Neural cell (in vitro differentiated cells): Measurements from ENCODE around the gene LETMD1. TPM values are rescaled to one million over a fixed set of nuclear protein-coding genes. Genes with fewer than 3 reads are reported as not detected.

ENCODE experiments used
- H2AFZ ChIP-seq: fragments of 200-600, 300-800 bp; sonication (generic), shearing (Covaris generic); 2 replicates; pipeline ENCODE4 v1.6.0; 2014; ENCODE audit warnings: low read depth, mild to moderate bottlenecking, antibody characterized with exemption, low read length, moderate library complexity
- H3F3A ChIP-seq: fragments of 200-600 bp; shearing (Covaris generic); 2 replicates; pipeline ENCODE4 v1.6.1; 2016; ENCODE audit warnings: mild to moderate bottlenecking, moderate library complexity, mixed read lengths, antibody characterized with exemption, low read length; ENCODE audit not compliant: insufficient read depth, poor library complexity, severe bottlenecking
- H3K27ac ChIP-seq: fragments of 200-600, 300-800 bp; sonication (generic), shearing (Covaris generic); 2 replicates; pipeline ENCODE4 v1.5.1; 2014; ENCODE audit warnings: mild to moderate bottlenecking, low read length, moderate library complexity
- H3K27me3 ChIP-seq: fragments of 300-800, 200-600 bp; sonication (generic), shearing (Covaris generic); 2 replicates; pipeline ENCODE4 v1.6.0; 2014; ENCODE audit warnings: mild to moderate bottlenecking, low read depth, low read length, moderate library complexity; ENCODE audit not compliant: insufficient read depth
- H3K36me3 ChIP-seq: fragments of 300-800, 200-600 bp; sonication (generic), shearing (Covaris generic); 2 replicates; pipeline ENCODE4 v1.5.1; 2014; ENCODE audit warnings: mild to moderate bottlenecking, antibody characterized with exemption, low read length, moderate library complexity; ENCODE audit not compliant: insufficient read depth
- H3K4me2 ChIP-seq: fragments of 300-800, 200-600 bp; sonication (generic), shearing (Covaris generic); 2 replicates; pipeline ENCODE4 v1.6.0; 2014; ENCODE audit warnings: mild to moderate bottlenecking, low read length
- H3K4me3 ChIP-seq: fragments of 300-800, 200-600 bp; sonication (generic), shearing (Covaris generic); 2 replicates; pipeline ENCODE4 v1.5.1; 2014; ENCODE audit warnings: mild to moderate bottlenecking, low read length, moderate library complexity
- H3K79me2 ChIP-seq: fragments of 200-600 bp; shearing (Covaris generic); replicated peaks from 2 replicates; pipeline ENCODE4 v1.6.0; 2014; ENCODE audit warnings: mild to moderate bottlenecking, low read length, moderate library complexity; ENCODE audit not compliant: insufficient read depth
- H3K9ac ChIP-seq: fragments of 300-800, 200-600 bp; sonication (generic), shearing (Covaris generic); 2 replicates; pipeline ENCODE4 v1.6.1; 2016; ENCODE audit warnings: mild to moderate bottlenecking, low read length, mixed read lengths
- H3K9me2 ChIP-seq: fragments of 200-600 bp; shearing (Covaris generic); 2 replicates; pipeline ENCODE4 v1.6.1; 2016; ENCODE audit warnings: mild to moderate bottlenecking, low read length, mixed read lengths; ENCODE audit not compliant: insufficient read depth
- H3K9me3 ChIP-seq: fragments of 200-600, 300-800 bp; sonication (generic), shearing (Covaris generic); 2 replicates; pipeline ENCODE4 v1.6.1; 2016; ENCODE audit warnings: mild to moderate bottlenecking, mixed run types, low read length, moderate library complexity, mixed read lengths
- H4K20me1 ChIP-seq: fragments of 200-600 bp; shearing (Covaris generic); 2 replicates; pipeline ENCODE4 v1.6.1; 2016; ENCODE audit warnings: mild to moderate bottlenecking, mixed run types; ENCODE audit not compliant: insufficient read depth
- EP300 ChIP-seq: fragments of 450-650 bp; conservative IDR thresholded peaks from 2 replicates; pipeline ENCODE4 v1.6.1; 2014; ENCODE audit warnings: antibody characterized with exemption, mild to moderate bottlenecking, moderate library complexity; ENCODE audit not compliant: poor library complexity, severe bottlenecking
- EZH2 ChIP-seq: fragments of 200-600, 300-800 bp; shearing (Covaris generic), sonication (generic); IDR thresholded peaks from 2 replicates; pipeline ENCODE4 v1.6.1; 2014; ENCODE audit warnings: antibody characterized with exemption, low read length, borderline replicate concordance, mild to moderate bottlenecking; ENCODE audit not compliant: insufficient read depth, poor library complexity, severe bottlenecking
- MXI1 ChIP-seq: fragments of 450-650 bp; conservative IDR thresholded peaks from 2 replicates; pipeline ENCODE4 v1.6.1; 2014; ENCODE audit warnings: antibody characterized with exemption, mild to moderate bottlenecking; ENCODE audit not compliant: poor library complexity, severe bottlenecking
- POLR2AphosphoS5 ChIP-seq: IDR thresholded peaks from 2 replicates; pipeline ENCODE4 v1.6.1; 2012
- RAD21 ChIP-seq: fragments of 450-650 bp; conservative IDR thresholded peaks from 2 replicates; pipeline ENCODE4 v1.6.1; 2014; ENCODE audit warnings: antibody characterized with exemption, mild to moderate bottlenecking, moderate library complexity
- SMC3 ChIP-seq: fragments of 450-650 bp; conservative IDR thresholded peaks from 2 replicates; pipeline ENCODE4 v1.6.1; 2014; ENCODE audit warnings: antibody characterized with exemption, mild to moderate bottlenecking, moderate library complexity; ENCODE audit not compliant: poor library complexity
- TAF1 ChIP-seq: IDR thresholded peaks from 2 replicates; pipeline ENCODE4 v1.6.1; 2012; ENCODE audit warnings: low read depth
- polyA minus RNA-seq: library from RNA; depleted of rRNA, polyadenylated mRNA; stranded (reverse); fragments of >200 nt; gene quantifications from 2 replicates; pipeline ENCODE4 v1.2.3, GENCODE V29; 2014
- polyA plus RNA-seq: library from polyadenylated mRNA; depleted of rRNA; stranded (reverse); fragments of >200 nt; gene quantifications from 2 replicates; pipeline ENCODE4 v1.2.3, GENCODE V29; 2014
- TF ChIP-seq, protein P1 (sequence below): IDR thresholded peaks from 2 replicates; pipeline ENCODE4 v1.6.1; 2012; ENCODE audit warnings: borderline replicate concordance
- TF ChIP-seq, protein P2 (sequence below): fragments of 450-650 bp; IDR thresholded peaks from 2 replicates; pipeline ENCODE4 v1.5.1; 2014; ENCODE audit warnings: antibody characterized with exemption, mild to moderate bottlenecking, moderate library complexity; ENCODE audit not compliant: poor library complexity, severe bottlenecking

The LETMD1 gene, protein sequence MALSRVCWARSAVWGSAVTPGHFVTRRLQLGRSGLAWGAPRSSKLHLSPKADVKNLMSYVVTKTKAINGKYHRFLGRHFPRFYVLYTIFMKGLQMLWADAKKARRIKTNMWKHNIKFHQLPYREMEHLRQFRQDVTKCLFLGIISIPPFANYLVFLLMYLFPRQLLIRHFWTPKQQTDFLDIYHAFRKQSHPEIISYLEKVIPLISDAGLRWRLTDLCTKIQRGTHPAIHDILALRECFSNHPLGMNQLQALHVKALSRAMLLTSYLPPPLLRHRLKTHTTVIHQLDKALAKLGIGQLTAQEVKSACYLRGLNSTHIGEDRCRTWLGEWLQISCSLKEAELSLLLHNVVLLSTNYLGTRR
- polyA plus RNA-seq: 97.4 and 101 TPM in 2 replicates
- polyA minus RNA-seq: 52.8 and 61.8 TPM in 2 replicates

DNA sequence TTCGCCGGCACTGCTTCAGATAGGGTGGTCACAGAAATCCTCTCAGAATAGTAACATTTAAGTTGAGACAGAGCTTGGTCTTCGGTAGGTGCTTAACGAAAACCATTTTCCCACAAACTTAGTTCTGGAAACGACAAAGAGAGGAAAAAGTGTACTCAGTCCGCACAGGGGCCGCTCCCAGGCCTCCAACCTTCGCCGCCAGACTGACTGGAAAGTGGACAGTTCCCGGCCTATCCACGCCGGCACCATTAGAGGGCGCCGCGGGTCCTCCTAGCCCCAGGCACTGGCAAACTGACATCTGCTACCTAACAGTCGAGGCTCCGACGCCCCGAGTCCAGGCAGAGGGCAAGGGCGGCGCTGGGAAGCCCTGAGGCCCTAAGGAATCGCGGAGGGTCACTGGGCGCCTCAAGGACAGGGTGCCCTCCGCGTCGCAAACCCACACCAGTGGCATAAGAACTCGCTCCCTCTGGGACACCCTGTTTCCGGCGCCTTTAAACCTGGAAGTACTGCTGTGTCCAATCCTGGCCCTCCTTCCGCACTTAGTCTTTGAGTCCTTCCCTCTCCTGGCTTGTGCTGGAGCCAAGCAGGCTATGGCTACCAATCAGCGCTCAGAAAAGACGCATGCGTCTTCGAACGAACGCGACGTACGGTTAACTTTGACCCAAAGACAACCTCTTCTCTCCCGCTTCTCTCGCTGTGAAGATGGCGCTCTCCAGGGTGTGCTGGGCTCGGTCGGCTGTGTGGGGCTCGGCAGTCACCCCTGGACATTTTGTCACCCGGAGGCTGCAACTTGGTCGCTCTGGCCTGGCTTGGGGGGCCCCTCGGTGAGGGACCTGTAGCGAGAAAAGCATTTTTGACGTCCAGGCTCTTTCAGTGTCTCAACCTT is at the start of gene LETMD1:
Gene LETMD1 (plus strand): TSS at position 673 of the 886 bp plus-strand sequence. CDS start 30 bp downstream, at position 703.
- Histone ChIP-seq H2AFZ (peak within 1 kb of the TSS; percentile 51), H3K79me2 (peaks cover 5% of the 10 kb centered on the region), H4K20me1 (no peaks in the 10 kb centered on the region), H3K9ac (peak within 1 kb of the TSS; percentile 77), H3K9me2 (no peaks in the 10 kb centered on the region), H3K4me2 (peak within 1 kb of the TSS; percentile 66), H3F3A (no peaks in the 10 kb centered on the region), H3K36me3 (no peaks in the 10 kb centered on the region), H3K9me3 (no peaks in the 10 kb centered on the region), H3K4me3 (peak within 1 kb of the TSS; percentile 71), H3K27ac (peak within 1 kb of the TSS; percentile 86), H3K27me3 (no peaks in the 10 kb centered on the region)
- TF ChIP-seq EZH2 (no peak), POLR2AphosphoS5 (peak; percentile 85), TAF1 (peak; percentile 75), EP300 (peak; percentile 54), MXI1 (peak; percentile 81), RAD21 (peak; percentile 77), SMC3 (peak; percentile 79)
- TF ChIP-seq, protein P1, sequence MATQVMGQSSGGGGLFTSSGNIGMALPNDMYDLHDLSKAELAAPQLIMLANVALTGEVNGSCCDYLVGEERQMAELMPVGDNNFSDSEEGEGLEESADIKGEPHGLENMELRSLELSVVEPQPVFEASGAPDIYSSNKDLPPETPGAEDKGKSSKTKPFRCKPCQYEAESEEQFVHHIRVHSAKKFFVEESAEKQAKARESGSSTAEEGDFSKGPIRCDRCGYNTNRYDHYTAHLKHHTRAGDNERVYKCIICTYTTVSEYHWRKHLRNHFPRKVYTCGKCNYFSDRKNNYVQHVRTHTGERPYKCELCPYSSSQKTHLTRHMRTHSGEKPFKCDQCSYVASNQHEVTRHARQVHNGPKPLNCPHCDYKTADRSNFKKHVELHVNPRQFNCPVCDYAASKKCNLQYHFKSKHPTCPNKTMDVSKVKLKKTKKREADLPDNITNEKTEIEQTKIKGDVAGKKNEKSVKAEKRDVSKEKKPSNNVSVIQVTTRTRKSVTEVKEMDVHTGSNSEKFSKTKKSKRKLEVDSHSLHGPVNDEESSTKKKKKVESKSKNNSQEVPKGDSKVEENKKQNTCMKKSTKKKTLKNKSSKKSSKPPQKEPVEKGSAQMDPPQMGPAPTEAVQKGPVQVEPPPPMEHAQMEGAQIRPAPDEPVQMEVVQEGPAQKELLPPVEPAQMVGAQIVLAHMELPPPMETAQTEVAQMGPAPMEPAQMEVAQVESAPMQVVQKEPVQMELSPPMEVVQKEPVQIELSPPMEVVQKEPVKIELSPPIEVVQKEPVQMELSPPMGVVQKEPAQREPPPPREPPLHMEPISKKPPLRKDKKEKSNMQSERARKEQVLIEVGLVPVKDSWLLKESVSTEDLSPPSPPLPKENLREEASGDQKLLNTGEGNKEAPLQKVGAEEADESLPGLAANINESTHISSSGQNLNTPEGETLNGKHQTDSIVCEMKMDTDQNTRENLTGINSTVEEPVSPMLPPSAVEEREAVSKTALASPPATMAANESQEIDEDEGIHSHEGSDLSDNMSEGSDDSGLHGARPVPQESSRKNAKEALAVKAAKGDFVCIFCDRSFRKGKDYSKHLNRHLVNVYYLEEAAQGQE: peak; percentile 74
- TF ChIP-seq, protein P2, sequence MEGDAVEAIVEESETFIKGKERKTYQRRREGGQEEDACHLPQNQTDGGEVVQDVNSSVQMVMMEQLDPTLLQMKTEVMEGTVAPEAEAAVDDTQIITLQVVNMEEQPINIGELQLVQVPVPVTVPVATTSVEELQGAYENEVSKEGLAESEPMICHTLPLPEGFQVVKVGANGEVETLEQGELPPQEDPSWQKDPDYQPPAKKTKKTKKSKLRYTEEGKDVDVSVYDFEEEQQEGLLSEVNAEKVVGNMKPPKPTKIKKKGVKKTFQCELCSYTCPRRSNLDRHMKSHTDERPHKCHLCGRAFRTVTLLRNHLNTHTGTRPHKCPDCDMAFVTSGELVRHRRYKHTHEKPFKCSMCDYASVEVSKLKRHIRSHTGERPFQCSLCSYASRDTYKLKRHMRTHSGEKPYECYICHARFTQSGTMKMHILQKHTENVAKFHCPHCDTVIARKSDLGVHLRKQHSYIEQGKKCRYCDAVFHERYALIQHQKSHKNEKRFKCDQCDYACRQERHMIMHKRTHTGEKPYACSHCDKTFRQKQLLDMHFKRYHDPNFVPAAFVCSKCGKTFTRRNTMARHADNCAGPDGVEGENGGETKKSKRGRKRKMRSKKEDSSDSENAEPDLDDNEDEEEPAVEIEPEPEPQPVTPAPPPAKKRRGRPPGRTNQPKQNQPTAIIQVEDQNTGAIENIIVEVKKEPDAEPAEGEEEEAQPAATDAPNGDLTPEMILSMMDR: peak; percentile 98

DNA sequence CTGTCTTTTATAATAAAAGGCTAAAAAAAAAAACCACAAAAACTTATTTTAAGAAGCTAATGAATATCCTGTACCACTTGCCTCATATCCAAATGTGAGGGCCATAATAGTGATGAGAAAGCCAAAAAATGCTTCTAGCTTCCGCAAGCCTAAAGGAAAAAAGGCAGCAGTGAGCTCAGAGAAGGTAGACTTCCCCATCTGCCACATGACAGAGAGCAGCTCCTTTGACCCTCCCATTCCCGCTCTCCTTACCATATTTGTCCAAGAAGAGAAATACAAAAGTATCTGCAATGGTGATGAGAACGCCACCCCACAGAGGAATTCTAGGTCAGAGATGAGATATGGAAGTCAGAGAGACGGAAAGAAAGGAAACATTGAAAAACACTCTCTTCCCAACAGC is 49.0 kb upstream of the LETMD1 start:
- Histone ChIP-seq H4K20me1 (no peaks in the 10 kb centered on the region), H3K4me3 (no peak overlapping the region), H3K27ac (no peak overlapping the region), H3K9me3 (no peaks in the 10 kb centered on the region), H3K9ac (no peak overlapping the region), H2AFZ (no peak overlapping the region), H3F3A (no peaks in the 10 kb centered on the region), H3K36me3 (no peaks in the 10 kb centered on the region), H3K79me2 (no peaks in the 10 kb centered on the region), H3K4me2 (no peak overlapping the region), H3K9me2 (no peaks in the 10 kb centered on the region), H3K27me3 (no peaks in the 10 kb centered on the region)
- TF ChIP-seq POLR2AphosphoS5 (no peak), SMC3 (no peak), MXI1 (no peak), RAD21 (no peak)
